Testis (tissue), 3 donors: Measurements from ENCODE around the gene RCBTB1. TPM values are rescaled to one million over a fixed set of nuclear protein-coding genes. Genes with fewer than 3 reads are reported as not detected.

Experiments used
- DNase-seq: peaks from one replicate; pipeline ENCODE4 v3.0.0-alpha.2; 2019
- H3K27ac ChIP-seq, 2 donors: fragments of 200-600 bp; sonication (generic); one replicate each; pipeline ENCODE4 v1.5.1; 2019
- H3K27me3 ChIP-seq: fragments of 200-600 bp; sonication (generic); one replicate; pipeline ENCODE4 v1.5.1; 2019
- H3K36me3 ChIP-seq: fragments of 200-600 bp; sonication (generic); one replicate; pipeline ENCODE4 v1.5.1; 2017; ENCODE audit warnings: low read depth; ENCODE audit errors: missing control alignments
- H3K4me1 ChIP-seq: fragments of 200-600 bp; sonication (generic); one replicate; pipeline ENCODE4 v1.5.1; 2019
- H3K4me3 ChIP-seq, 2 donors: fragments of 200-600 bp; sonication (generic); one replicate each; pipeline ENCODE4 v1.5.1; 2017 to 2019
- H3K9me3 ChIP-seq: fragments of 200-600 bp; sonication (generic); one replicate; pipeline ENCODE4 v1.5.1; 2017
- POLR2A ChIP-seq: fragments of 450-650 bp; IDR thresholded peaks from one replicate; pipeline ENCODE4 v1.6.1; 2017; ENCODE audit warnings: antibody characterized with exemption, mild to moderate bottlenecking, moderate library complexity
- WGBS, 2 donors: methylation state at CpG; one replicate each; pipeline ENCODE4 v1.1.5; 2018; 5-methylcytosine and 5-hydroxymethylcytosine counted together
- intact Hi-C: fragments of 100-400 bp; cut with DNase I; formaldehyde crosslinking; loops from one replicate; pipeline ENCODE4 v1.15.1; 2023; ENCODE audit warnings: low total_unique reads
- polyA plus RNA-seq: library from polyadenylated mRNA; stranded (reverse); fragments of 350-450 nt; fragmentation: Illumina TruSeq; extraction: RNeasy Lipid Tissue Mini Kit (QIAGEN cat#74804); gene quantifications from one replicate; pipeline ENCODE4 v1.2.3, GENCODE V29; 2014; ENCODE audit warnings: low read depth, low replicate concordance; ENCODE audit not compliant: insufficient read depth
- total RNA-seq, 2 donors: library from RNA; depleted of rRNA; stranded (reverse); fragments of >200 nt; gene quantifications; one replicate each; pipeline ENCODE4 v1.2.3, GENCODE V29; 2016
- TF ChIP-seq, protein P1 (sequence below), 3 experiments: fragments of 450-650 bp in 2 of 3; fragments of 200-600 bp in 1 of 3; sonication (generic) in 1 of 3; IDR thresholded peaks; one replicate each; pipeline ENCODE4 v1.5.1; 2016 to 2019; ENCODE audit warnings: antibody characterized with exemption in 3 of 3, mild to moderate bottlenecking in 2 of 3, moderate library complexity in 1 of 3

RCBTB1 gene
- total and polyA plus RNA-seq, 3 donors from 2014 or later = 14.4 to 32.8 (median 20.5) TPM

DNA sequence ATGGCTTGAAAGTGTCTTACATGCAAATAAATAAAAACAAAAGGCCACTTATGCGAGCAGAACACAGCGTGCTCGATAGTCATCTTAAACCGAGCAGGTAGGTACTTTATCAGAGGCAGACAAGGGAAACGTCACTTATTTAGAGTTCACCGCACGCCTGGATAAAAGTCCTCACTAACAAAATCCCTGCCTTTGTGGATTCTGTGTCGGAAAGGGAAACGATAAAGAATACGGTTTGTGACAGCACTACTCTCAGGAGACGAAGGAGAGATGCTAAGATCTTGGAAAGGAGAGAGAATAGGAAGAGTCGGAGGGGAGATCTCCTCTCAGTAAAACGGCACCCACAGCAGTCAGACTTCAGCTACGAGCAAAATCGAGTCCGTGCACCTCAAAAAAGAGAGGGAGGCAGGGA lies 581 bp downstream of the RCBTB1 start:
- intact Hi-C loops = no loop called here
- DNase-seq = no peak

DNA sequence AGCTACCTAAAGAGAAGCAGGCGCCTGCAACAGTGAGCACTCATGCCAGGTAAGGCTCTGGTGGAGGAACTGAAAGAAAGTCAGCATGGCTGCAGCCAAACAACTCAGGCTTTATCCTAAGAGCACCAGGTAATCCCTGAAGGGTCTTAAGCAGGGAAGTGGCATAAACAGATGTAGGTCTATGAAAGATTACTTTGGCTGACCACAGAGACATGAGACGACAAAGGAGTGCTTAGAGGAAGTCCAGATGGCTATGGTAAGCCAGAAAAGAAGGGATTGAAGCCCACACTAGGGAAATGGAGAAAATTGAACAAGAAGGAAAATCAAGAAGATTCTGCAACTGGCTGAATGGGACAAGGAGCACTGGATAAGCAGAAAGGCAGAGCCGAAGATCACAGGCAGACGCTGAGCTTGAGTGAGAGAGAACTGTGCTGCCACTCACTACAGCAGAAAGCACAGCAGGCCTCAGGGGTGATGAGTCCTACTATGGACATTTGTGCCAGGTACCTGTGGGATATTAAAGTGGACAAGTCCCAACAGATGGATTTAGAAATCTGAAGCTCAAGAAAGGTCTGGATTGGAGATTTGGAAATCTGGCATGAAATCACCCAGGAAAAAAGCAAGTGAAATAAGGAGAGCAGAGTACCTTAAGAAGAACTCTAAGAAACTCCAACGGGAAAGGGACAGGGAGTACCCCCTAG lies 4.2 kb downstream of the RCBTB1 start:
- H3K4me3 ChIP-seq = no peak overlapping the region
- WGBS, 2 donors = 89 to 95% methylated on average over 5 of the region's 5 CpGs
- TF ChIP-seq, protein P1, sequence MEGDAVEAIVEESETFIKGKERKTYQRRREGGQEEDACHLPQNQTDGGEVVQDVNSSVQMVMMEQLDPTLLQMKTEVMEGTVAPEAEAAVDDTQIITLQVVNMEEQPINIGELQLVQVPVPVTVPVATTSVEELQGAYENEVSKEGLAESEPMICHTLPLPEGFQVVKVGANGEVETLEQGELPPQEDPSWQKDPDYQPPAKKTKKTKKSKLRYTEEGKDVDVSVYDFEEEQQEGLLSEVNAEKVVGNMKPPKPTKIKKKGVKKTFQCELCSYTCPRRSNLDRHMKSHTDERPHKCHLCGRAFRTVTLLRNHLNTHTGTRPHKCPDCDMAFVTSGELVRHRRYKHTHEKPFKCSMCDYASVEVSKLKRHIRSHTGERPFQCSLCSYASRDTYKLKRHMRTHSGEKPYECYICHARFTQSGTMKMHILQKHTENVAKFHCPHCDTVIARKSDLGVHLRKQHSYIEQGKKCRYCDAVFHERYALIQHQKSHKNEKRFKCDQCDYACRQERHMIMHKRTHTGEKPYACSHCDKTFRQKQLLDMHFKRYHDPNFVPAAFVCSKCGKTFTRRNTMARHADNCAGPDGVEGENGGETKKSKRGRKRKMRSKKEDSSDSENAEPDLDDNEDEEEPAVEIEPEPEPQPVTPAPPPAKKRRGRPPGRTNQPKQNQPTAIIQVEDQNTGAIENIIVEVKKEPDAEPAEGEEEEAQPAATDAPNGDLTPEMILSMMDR (IDR thresholded peaks at IDR 0.05) = no peak
- no peak for TF ChIP-seq POLR2A
- DNase-seq = no peak
- no peaks in the 10 kb centered on the region for H3K27me3 ChIP-seq
- no peaks in the 10 kb centered on the region for H3K36me3 ChIP-seq
- intact Hi-C loops = no loop called here
- H3K9me3 ChIP-seq = no peaks in the 10 kb centered on the region
- H3K27ac ChIP-seq = no peak overlapping the region
- H3K4me1 ChIP-seq = peaks cover 7% of the 10 kb centered on the region

More for the DNA sequence above, 581 bp downstream of the RCBTB1 start:
- no peaks in the 10 kb centered on the region for H3K27me3 ChIP-seq
- peaks cover 7% of the 10 kb centered on the region for H3K4me1 ChIP-seq
- H3K36me3 ChIP-seq = no peaks in the 10 kb centered on the region
- WGBS, 2 donors = 0 to 1% methylated on average over 16 of the region's 16 CpGs
- TF ChIP-seq, protein P1 (IDR thresholded peaks at IDR 0.05) = no peak
- TF ChIP-seq POLR2A = no peak
- peak overlapping the region; percentile 77 to 88 for H3K4me3 ChIP-seq
- peak overlapping the region; percentile 34 to 85 for H3K27ac ChIP-seq
- no peaks in the 10 kb centered on the region for H3K9me3 ChIP-seq

DNA sequence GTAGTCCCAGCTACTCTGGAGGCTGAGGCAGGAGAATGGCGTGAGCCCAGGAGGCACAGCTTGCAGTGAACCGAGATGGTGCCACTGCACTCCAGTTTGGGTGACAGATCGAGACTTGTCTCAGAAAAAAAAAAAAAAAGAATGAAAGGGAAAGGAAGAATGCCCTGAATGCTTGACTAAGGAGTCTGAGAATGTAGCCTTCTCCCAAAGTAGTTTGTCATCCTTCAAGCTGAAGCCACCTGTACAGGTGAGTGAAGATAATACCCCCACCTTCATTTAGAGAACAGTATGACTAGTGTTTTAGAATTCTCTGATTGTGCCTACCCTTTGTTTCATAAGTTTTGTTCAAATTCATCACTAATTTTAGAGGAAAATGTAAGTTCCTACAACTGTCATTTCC lies 5.9 kb downstream of the RCBTB1 start:
- no peak for TF ChIP-seq POLR2A
- TF ChIP-seq, protein P1 (IDR thresholded peaks at IDR 0.05) = no peak
- Histone ChIP-seq H3K4me1 (peaks cover 5% of the 10 kb centered on the region), H3K27ac (no peak overlapping the region), H3K9me3 (no peaks in the 10 kb centered on the region), H3K27me3 (no peaks in the 10 kb centered on the region), H3K36me3 (no peaks in the 10 kb centered on the region), H3K4me3 (no peak overlapping the region)
- WGBS, 2 donors = 91 to 98% methylated on average over 3 of the region's 3 CpGs
- DNase-seq = no peak
- intact Hi-C loops = no loop called here

DNA sequence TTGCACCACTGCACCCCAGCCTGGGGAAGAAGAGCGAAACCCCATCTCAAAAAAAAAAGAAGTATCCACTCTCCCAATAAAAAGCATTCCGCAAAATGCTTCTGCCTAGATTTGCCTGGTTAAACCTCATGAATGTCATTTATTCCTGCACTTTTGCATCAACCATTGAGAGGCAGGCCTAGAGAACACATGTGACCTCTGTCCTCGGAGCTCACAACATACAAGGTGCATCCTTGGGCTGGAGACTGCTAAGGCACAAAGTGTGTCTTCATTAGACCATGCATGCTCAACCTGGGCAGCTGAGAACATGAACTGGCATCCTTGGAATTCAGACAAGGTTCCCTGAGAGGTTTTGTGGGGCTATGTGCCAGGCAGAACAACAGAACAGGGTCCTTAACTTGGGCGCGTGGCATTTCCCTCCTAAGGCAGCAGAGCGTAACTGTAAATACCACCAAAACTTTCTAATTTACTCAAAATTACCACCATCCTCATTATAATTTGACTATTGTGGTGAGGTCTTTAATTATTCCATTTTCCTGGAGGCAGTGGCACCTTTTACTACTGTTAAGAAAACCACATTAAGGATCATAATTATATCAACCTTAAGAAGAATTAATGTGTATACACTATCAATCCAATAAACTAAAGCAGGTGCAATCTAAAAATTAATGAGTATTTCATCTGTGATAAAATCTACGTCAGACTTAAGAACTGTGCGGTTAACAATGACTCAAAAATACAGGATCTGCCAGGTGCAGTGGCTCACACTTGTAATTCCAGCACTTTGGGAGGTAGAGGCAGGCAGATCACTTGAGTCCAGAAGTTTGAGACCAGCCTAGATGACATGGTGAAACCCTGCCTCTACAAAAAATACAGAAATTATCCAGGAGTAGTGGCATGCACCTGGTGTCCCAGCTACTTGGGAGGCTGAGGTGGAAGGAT lies 13.8 kb downstream of the RCBTB1 start:
- 88 to 95% methylated on average over 8 of the region's 8 CpGs for WGBS, 2 donors
- H3K9me3 ChIP-seq = no peaks in the 10 kb centered on the region
- intact Hi-C loops = no loop called here
- H3K27me3 ChIP-seq = no peaks in the 10 kb centered on the region
- no peak for DNase-seq
- H3K4me3 ChIP-seq = no peak overlapping the region
- no peak for TF ChIP-seq POLR2A
- TF ChIP-seq, protein P1 (IDR thresholded peaks at IDR 0.05) = no peak
- no peaks in the 10 kb centered on the region for H3K4me1 ChIP-seq
- H3K27ac ChIP-seq = no peak overlapping the region
- no peaks in the 10 kb centered on the region for H3K36me3 ChIP-seq
